Measurements from ENCODE around the gene CPNE4. TPM values are rescaled to one million over a fixed set of nuclear protein-coding genes. Genes with fewer than 3 reads are reported as not detected.

Gene CPNE4
- total and polyA plus RNA-seq, 2 donors (not counting 3 experiments of a cell fraction or from before 2014, with no cell fraction given): not detected

- ChIA-PET POLR2A (no interaction called here), CTCF (no interaction called here)
- no peaks in the 10 kb centered on the region for H3K79me2 ChIP-seq (ENCODE audit: control insufficient read depth, insufficient read depth, low read length)
- no peak overlapping the region for H3K9ac ChIP-seq (replicated peaks; ENCODE audit: extremely low read depth, insufficient read depth, low read length)
- no peak overlapping the region for H3K27ac ChIP-seq (ENCODE audit: insufficient read depth, low read depth, low read length)
- H3K4me3 ChIP-seq (replicated peaks in 1 of 3; ENCODE audit: insufficient read depth in 1 of 3, low read depth in 1 of 3, low read length in 3 of 3): no peak overlapping the region
- BruUV-seq (replicated peaks): no TSS peak
- TF ChIP-seq EZH2 (IDR thresholded peaks at IDR 0.05; ENCODE audit: borderline replicate concordance, low read depth, low read length, severe bottlenecking) (no peak), MYC (IDR thresholded peaks at IDR 0.05; ENCODE audit: low read depth, low read length) (no peak), POLR2AphosphoS5 (IDR thresholded peaks at IDR 0.05; ENCODE audit: insufficient read depth, low read depth, low read length) (no peak), FOS (IDR thresholded peaks at IDR 0.05; ENCODE audit: borderline replicate concordance, insufficient read depth, low read length) (no peak), JUN (IDR thresholded peaks at IDR 0.05; ENCODE audit: borderline replicate concordance, insufficient read depth, insufficient read length, low read depth) (no peak), GATA2 (IDR thresholded peaks at IDR 0.05; ENCODE audit: insufficient read depth, insufficient read length, low read depth, low read length) (no peak), MAX (IDR thresholded peaks at IDR 0.05; ENCODE audit: insufficient read depth, insufficient read length) (no peak), POLR2A (IDR thresholded peaks at IDR 0.05; ENCODE audit: low read depth, low read length) (no peak), CTCF (IDR thresholded peaks at IDR 0.05; ENCODE audit: extremely low read depth in 1 of 2, insufficient read depth in 1 of 2, low read depth in 1 of 2, low read length in 2 of 2) (no peak)
- no peaks in the 10 kb centered on the region for H3K4me1 ChIP-seq (ENCODE audit: control insufficient read depth, extremely low read depth, insufficient read depth, low read length)
- intact Hi-C loops (cut with micrococcal nuclease): no loop called here
- no peaks in the 10 kb centered on the region for H4K20me1 ChIP-seq (replicated peaks; ENCODE audit: control insufficient read depth, extremely low read depth, insufficient read depth, low read length)
- no peak for DNase-seq (ENCODE audit: low read depth, low spot score)
- H3K36me3 ChIP-seq (ENCODE audit: control insufficient read depth in 2 of 2, extremely low read depth in 1 of 2, insufficient read depth in 2 of 2, low read length in 2 of 2): no peaks in the 10 kb centered on the region
- no peak overlapping the region for H3K4me2 ChIP-seq (ENCODE audit: insufficient read depth, low read length)
- FAIRE-seq: no peak
- dilution Hi-C loops (cut with MboI; ENCODE audit: extremely low pct_ligation_motif_present, low sequenced_read_pairs): no loop called here
- no peaks in the 10 kb centered on the region for H3K9me3 ChIP-seq (replicated peaks; ENCODE audit: control insufficient read depth, insufficient read depth, low read length)
- H3K27me3 ChIP-seq (ENCODE audit: control insufficient read depth in 2 of 2, insufficient read depth in 2 of 2, low read length in 2 of 2): no peaks in the 10 kb centered on the region
- H2AFZ ChIP-seq (ENCODE audit: low read depth, low read length): no peak overlapping the region
- no peaks in the 10 kb centered on the region for H3K9me1 ChIP-seq (replicated peaks; ENCODE audit: control insufficient read depth, extremely low read depth, insufficient read depth, low read length)
Measured at GRCh38 chr3:131912255-131912654, 122.6 kb downstream of the CPNE4 start.

All from endothelial cell of umbilical vein (primary cell).